GM19452 (cell line): ENCODE data around the gene SPATA31A1.
"Not testable (repeated sequence)": the region's sequence is repeated elsewhere in the genome, so short reads cannot be mapped to it uniquely, and the experiment has no call there.

Experiments used
- ATAC-seq: cut with Tn5 transposase; IDR thresholded peaks from one replicate; pipeline ENCODE4 v1.9.1; 2021; ENCODE audit not compliant: unreplicated experiment

Gene SPATA31A1

DNA sequence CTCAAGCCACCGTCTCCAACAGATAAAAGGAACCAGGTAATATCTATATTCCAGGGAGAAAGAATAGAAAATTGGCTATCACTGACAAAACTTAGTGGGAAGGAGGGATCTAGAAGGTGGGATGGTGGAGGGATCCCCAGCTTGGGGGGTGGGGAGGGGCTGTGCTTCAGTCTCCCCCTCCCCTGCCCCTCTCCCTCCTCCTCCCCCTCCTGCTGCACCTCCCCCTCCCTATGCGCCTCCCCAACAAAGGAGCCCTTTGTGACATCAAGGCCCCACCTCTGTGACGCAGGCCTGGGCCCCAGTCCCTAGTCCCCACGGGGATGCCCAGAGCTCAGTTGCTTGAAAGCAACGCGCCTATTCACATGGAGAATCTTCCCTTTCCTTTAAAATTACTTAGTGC is at the start of gene SPATA31A1:
Gene SPATA31A1 (plus strand): TSS at position 301 of the 400 bp plus-strand sequence. CDS start 62 bp downstream, at position 363.
- ATAC-seq = not testable (repeated sequence)

DNA sequence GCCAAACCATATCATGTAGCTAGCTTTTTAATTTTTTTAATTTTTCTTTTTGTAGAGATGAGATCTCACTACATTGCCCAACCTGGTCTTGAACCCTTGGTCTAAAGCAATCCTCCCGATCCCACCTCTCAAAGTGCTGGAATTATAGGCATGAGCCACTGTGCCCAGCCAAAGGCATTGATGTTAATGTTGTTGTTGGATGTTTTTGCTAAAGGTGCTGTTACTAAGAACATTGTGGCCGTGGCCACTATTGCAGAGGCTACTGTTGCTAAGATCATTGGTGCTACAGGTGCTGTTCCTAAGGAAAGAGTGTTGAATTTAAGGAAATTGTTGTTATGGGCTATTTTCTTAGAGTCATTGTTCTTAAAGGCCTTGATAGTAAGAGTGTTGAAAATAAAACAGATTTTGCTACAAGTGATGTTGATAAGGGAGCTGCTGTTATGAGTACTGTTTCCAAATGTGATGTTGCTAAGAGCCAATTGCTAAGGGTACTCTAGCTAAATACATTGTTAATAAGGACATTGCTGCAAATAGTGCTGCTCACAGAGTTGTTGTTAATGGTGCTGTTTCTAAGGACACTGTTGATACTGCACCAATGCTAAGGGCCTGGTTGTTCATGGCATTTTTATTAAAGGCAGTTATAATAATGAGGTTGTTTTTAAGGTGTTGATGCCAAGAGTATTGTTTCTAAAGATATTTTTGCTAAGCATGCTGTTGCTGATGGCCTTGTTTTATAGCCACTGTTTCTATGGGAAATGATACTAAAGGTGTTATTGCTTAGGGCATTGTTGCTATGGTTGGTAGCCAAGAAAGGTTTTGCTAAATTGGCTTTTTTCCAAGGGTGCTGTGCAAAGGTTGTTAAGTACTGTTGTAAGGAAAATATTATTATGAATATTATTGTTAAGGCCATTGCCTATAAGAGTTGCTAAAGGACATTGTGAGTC is 52.1 kb downstream of the SPATA31A1 start:
- ATAC-seq = not testable (repeated sequence)

DNA sequence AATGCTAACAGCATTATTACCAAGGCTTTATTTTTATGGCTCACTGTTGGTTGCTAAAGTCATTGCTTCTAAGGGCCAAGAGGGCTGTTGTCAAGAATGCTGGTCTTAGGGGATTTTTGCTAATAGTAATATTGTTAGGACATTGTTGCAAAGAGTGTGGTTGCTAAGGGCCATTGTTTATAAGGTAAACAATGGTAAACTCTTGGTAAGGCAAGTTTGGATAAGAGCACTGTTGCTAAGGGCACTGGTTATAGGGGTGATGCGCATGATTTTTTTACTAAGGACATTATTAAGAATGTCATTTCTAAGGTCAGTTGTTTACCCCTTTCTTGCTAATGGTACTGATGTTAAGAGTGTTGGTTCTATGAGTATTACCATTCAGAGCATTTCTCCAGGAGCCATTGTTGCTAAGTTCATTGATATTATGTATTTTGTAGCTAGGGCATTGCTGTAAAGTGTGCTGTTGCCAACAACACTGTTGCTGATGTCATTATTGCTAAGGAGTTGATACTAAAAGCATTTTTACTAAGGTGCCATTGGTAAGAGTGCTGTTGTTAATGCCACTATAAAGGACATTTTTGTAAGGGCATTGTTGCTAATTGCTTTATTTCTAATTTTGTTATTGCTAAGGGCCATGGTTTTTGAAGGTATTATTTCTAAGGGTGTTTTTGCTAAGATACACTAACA is 55.9 kb downstream of the SPATA31A1 start:
- not testable (repeated sequence) for ATAC-seq
